Endothelial cell of umbilical vein (primary cell): ENCODE data around the gene ANKRD44. TPM values are rescaled to one million over a fixed set of nuclear protein-coding genes. Genes with fewer than 3 reads are reported as not detected.

Experiments
- BruUV-seq: library from RNA; stranded (reverse); fragments of 400-500 nt; replicated peaks from 2 replicates; lab custom pipeline; 2021; lab: Mats Ljungman, UMichigan
- CTCF ChIA-PET: fragments of 300-600, 350-600 bp; sonication (Branson Sonifier 250); formaldehyde crosslinking; loops from one replicate; lab custom pipeline; 2021; ENCODE audit warnings: antibody characterized with exemption, inconsistent platforms; lab: Charles Lee
- POLR2A ChIA-PET: fragments of 300-600, 350-600 bp; sonication (Branson Sonifier 250); formaldehyde crosslinking; loops from one replicate; lab custom pipeline; 2021; ENCODE audit warnings: antibody characterized with exemption, inconsistent platforms; lab: Charles Lee
- DNase-seq: peaks from one replicate; pipeline ENCODE4 v3.0.0-alpha.2; 2011; ENCODE audit warnings: low read depth, low spot score
- FAIRE-seq: peaks from 2 replicates; lab custom pipeline; 2011; peaks lifted over from hg19 to GRCh38; lab: Jason Lieb, UNC
- H2AFZ ChIP-seq: 2 replicates; pipeline ENCODE4 v1.6.0; 2012; ENCODE audit warnings: low read depth, low read length, control low read depth, inconsistent platforms
- H3K27ac ChIP-seq: 2 replicates; pipeline ENCODE4 v1.5.1; 2011; ENCODE audit warnings: low read depth, mild to moderate bottlenecking, control low read depth, low read length, moderate library complexity; ENCODE audit not compliant: insufficient read depth
- H3K27me3 ChIP-seq, 2 experiments: 2 replicates each; pipeline versions ENCODE4 v1.6.0 to v1.6.1; 2011; ENCODE audit warnings: low read length in 2 of 2, mixed read lengths in 1 of 2; ENCODE audit not compliant: control insufficient read depth in 2 of 2, insufficient read depth in 2 of 2
- H3K36me3 ChIP-seq, 2 experiments: 2 replicates in 1 of 2; 3 replicates in 1 of 2; pipeline ENCODE4 v1.5.1; 2011; ENCODE audit warnings: low read length in 2 of 2, mild to moderate bottlenecking in 1 of 2, moderate library complexity in 1 of 2; ENCODE audit not compliant: control insufficient read depth in 2 of 2, insufficient read depth in 2 of 2; ENCODE audit errors: extremely low read depth in 1 of 2
- H3K4me1 ChIP-seq: 3 replicates; pipeline ENCODE4 v1.5.1; 2011; ENCODE audit warnings: mild to moderate bottlenecking, low read length; ENCODE audit not compliant: control insufficient read depth, insufficient read depth; ENCODE audit errors: extremely low read depth
- H3K4me2 ChIP-seq: 2 replicates; pipeline ENCODE4 v1.6.1; 2011; ENCODE audit warnings: low read length, control low read depth, mixed read lengths; ENCODE audit not compliant: insufficient read depth
- H3K4me3 ChIP-seq, 3 experiments: fragments of 200-600 bp in 1 of 3; sonication (generic), shearing (Covaris generic) in 1 of 3; replicated peaks in 1 of 3; 2 replicates each; pipeline ENCODE4 v1.5.1; 2011 to 2016; ENCODE audit warnings: control low read depth in 3 of 3, low read length in 3 of 3, mild to moderate bottlenecking in 2 of 3, inconsistent platforms in 1 of 3, low read depth in 1 of 3, moderate library complexity in 1 of 3; ENCODE audit not compliant: insufficient read depth in 1 of 3
- H3K79me2 ChIP-seq: 2 replicates; pipeline ENCODE4 v1.6.0; 2012; ENCODE audit warnings: low read length, inconsistent platforms; ENCODE audit not compliant: control insufficient read depth, insufficient read depth
- H3K9ac ChIP-seq: replicated peaks from 2 replicates; pipeline ENCODE3; 2011; ENCODE audit warnings: low read length, control low read depth; ENCODE audit not compliant: insufficient read depth; ENCODE audit errors: extremely low read depth
- H3K9me1 ChIP-seq: replicated peaks from 3 replicates; pipeline ENCODE4 v1.6.0; 2011; ENCODE audit warnings: mild to moderate bottlenecking, low read length; ENCODE audit not compliant: control insufficient read depth, insufficient read depth; ENCODE audit errors: extremely low read depth
- H3K9me3 ChIP-seq: replicated peaks from 2 replicates; pipeline ENCODE4 v1.5.1; 2012; ENCODE audit warnings: low read length, inconsistent platforms; ENCODE audit not compliant: control insufficient read depth, insufficient read depth
- H4K20me1 ChIP-seq: replicated peaks from 2 replicates; pipeline ENCODE3; 2011; ENCODE audit warnings: mild to moderate bottlenecking, low read length; ENCODE audit not compliant: control insufficient read depth, insufficient read depth; ENCODE audit errors: extremely low read depth
- CTCF ChIP-seq, 2 donors: IDR thresholded peaks; 1 replicate in 1 of 2; 2 replicates in 1 of 2; pipeline ENCODE4 v1.5.1; 2011; ENCODE audit warnings: low read length in 2 of 2, mild to moderate bottlenecking in 2 of 2, moderate library complexity in 2 of 2, control low read depth in 1 of 2, inconsistent platforms in 1 of 2, low read depth in 1 of 2; ENCODE audit not compliant: insufficient read depth in 1 of 2; ENCODE audit errors: extremely low read depth in 1 of 2
- EZH2 ChIP-seq: IDR thresholded peaks from 2 replicates; pipeline ENCODE4 v1.6.1; 2012; ENCODE audit warnings: borderline replicate concordance, low read depth, mild to moderate bottlenecking, moderate library complexity, low read length, inconsistent platforms; ENCODE audit not compliant: severe bottlenecking
- FOS ChIP-seq: IDR thresholded peaks from 2 replicates; pipeline ENCODE4 v1.6.1; 2011; ENCODE audit warnings: mild to moderate bottlenecking, low read length, moderate library complexity, borderline replicate concordance; ENCODE audit not compliant: insufficient read depth
- GATA2 ChIP-seq: IDR thresholded peaks from 2 replicates; pipeline ENCODE4 v1.7.0; 2011; ENCODE audit warnings: low read depth, mild to moderate bottlenecking, moderate library complexity, mixed read lengths, low read length; ENCODE audit not compliant: insufficient read length, insufficient read depth
- JUN ChIP-seq: IDR thresholded peaks from 2 replicates; pipeline ENCODE4 v1.6.1; 2011; ENCODE audit warnings: borderline replicate concordance, low read depth; ENCODE audit not compliant: insufficient read length, insufficient read depth
- MAX ChIP-seq: IDR thresholded peaks from 2 replicates; pipeline ENCODE4 v1.6.1; 2011; ENCODE audit not compliant: insufficient read depth, insufficient read length
- MYC ChIP-seq: IDR thresholded peaks from one replicate; pipeline ENCODE4 v1.6.1; 2011; ENCODE audit warnings: mild to moderate bottlenecking, low read depth, low read length
- POLR2A ChIP-seq: IDR thresholded peaks from 2 replicates; pipeline ENCODE4 v1.6.1; 2012; ENCODE audit warnings: low read depth, mild to moderate bottlenecking, control low read depth, low read length
- POLR2AphosphoS5 ChIP-seq: IDR thresholded peaks from 2 replicates; pipeline ENCODE4 v1.6.1; 2012; ENCODE audit warnings: low read depth, mild to moderate bottlenecking, control low read depth, low read length, moderate library complexity; ENCODE audit not compliant: insufficient read depth
- dilution Hi-C: fragments of 300-500 bp; cut with MboI; formaldehyde crosslinking; loops from one replicate; pipeline ENCODE4 v1.15.0; 2019; ENCODE audit warnings: low sequenced_read_pairs; ENCODE audit not compliant: extremely low pct_ligation_motif_present
- intact Hi-C: fragments of 100-400 bp; cut with micrococcal nuclease; formaldehyde crosslinking; loops from one replicate; pipeline ENCODE4 v1.10.0; 2022
- polyA plus RNA-seq, 4 experiments: library from polyadenylated mRNA; depleted of rRNA in 3 of 4; stranded (reverse) in 3 of 4; unstranded in 1 of 4; fragments of >200 nt; gene quantifications; 2 replicates each; pipeline versions ENCODE4 v1.2.1 to v1.2.3, GENCODE V29; 2011 to 2012; ENCODE audit warnings: missing spikeins in 1 of 4
- total RNA-seq: library from RNA; stranded (reverse); gene quantifications from 2 replicates; pipeline ENCODE4 v1.2.3, GENCODE V29; 2021

ANKRD44 gene
- total and polyA plus RNA-seq, 2 donors (not counting 3 experiments of a cell fraction or from before 2014, with no cell fraction given) = 3.4 to 6.1 TPM

- Histone ChIP-seq H2AFZ (no peak overlapping the region), H3K79me2 (no peaks in the 10 kb centered on the region), H3K36me3 (no peaks in the 10 kb centered on the region), H3K4me1 (peaks cover 10% of the 10 kb centered on the region), H3K9ac (no peak overlapping the region), H3K4me2 (no peak overlapping the region), H3K27ac (no peak overlapping the region), H4K20me1 (no peaks in the 10 kb centered on the region), H3K9me1 (no peaks in the 10 kb centered on the region), H3K27me3 (peaks cover 0 to 1% of the 10 kb centered on the region in 2 experiments), H3K4me3 (no peak overlapping the region), H3K9me3 (no peaks in the 10 kb centered on the region)
- intact Hi-C loops (loop anchor here (2.0 kb wide), 1 partner anchor 32 kb away; no protein-coding TSS in a partner anchor), dilution Hi-C loops (no loop called here)
- CTCF ChIA-PET = interaction anchor here (1.0 to 1.7 kb wide), 3 partner anchors 8 to 88 kb away, joined by 3 to 7 read pairs (median 5); no protein-coding TSS in a partner anchor
- FAIRE-seq = no peak
- no peak for DNase-seq
- TF ChIP-seq CTCF (IDR thresholded peaks at IDR 0.05; ENCODE audit: extremely low read depth in 1 of 2, insufficient read depth in 1 of 2, low read depth in 1 of 2, low read length in 2 of 2) (no peak), GATA2 (no peak), EZH2 (no peak), POLR2A (no peak), FOS (no peak), MYC (no peak), MAX (no peak), POLR2AphosphoS5 (no peak), JUN (no peak)
- no TSS peak for BruUV-seq
- POLR2A ChIA-PET = no interaction called here
These were observed 229.9 kb downstream of the ANKRD44 start for GRCh38 chr2:197080578-197081216.
